HG03039 (cell line): ENCODE data around the gene SLC39A13.
A peak's percentile ranks its signal among the peaks of the same experiment; 100 is the strongest.

Experiments used
- ATAC-seq: cut with Tn5 transposase; IDR thresholded peaks from one replicate; pipeline ENCODE4 v1.9.1; 2021; ENCODE audit warnings: mild to moderate bottlenecking, moderate library complexity; ENCODE audit not compliant: unreplicated experiment

SLC39A13 gene

GRCh38 chr11:47418454-47419259 is 10.3 kb downstream of the SLC39A13 start:
- no peak for ATAC-seq

- ATAC-seq, result no peak
Observed at GRCh38 chr11:47425611-47426010, 17.2 kb downstream of the SLC39A13 start.

DNA sequence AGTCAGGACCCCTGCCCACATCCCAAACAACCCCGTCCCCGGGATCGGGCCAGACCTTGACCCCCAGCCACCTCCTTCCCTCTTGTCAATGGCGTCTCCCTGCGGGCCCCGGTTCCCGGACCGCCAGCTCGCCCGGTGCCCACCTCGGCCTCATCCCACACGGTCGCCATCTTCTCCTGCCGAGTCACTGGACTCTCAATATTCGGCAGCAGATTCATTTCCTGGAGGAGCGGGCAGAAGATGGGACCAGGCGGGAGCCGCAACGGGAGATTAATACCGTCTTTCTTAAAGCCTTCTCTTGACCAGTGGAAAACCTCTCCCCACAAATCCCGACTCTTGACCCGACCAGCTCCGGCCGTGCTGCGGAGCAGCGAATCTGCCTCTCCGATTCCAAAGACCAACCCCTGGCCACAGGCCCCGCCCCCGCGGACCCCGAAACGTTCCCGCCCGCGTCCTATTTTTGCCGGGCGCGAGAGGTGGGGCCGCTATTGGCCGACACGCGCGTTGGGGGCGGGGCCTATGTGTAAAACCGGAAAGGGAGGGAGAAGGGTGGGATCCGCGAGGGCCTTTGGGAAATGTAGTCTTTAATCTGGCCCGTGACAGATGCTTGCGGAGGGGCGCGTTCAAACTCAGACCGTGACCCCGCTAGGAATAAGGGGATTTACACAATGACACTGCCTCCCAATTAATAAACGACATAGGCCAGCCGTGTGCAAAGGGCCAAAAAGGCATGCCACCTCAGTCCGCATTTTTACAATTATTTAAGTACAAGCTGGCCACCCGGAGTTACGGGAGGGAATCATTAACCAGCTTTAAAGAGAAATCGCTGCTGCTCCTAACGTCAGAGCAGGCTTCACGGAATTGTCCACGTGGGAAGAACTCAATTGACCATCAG is 17.9 kb downstream of the SLC39A13 start, which contains the start of gene PSMC3:
TSS of gene PSMC3 (minus strand) at position 378 of the 895 bp plus-strand sequence. CDS start at position 218, 160 bp downstream.
- peak; percentile 91 for ATAC-seq

DNA sequence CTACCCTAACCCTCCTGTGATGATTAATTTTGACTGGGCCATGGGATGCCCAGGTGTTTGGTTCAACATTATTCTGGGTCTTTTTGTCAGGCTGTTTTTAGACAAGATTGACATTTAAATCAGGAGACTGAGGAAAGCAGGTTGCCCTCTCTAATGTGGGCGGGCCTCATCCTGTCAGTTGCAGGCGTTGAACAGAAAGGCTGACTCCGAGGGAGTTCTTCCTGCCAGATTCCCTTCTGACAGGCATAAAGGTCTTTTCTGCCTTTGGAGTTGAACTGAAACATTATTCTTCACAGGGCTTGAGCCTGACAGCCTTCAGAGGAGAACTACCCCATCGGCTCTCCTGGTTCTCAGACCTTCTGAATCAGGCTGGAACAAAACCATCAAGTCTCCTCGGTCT is 22.1 kb downstream of the SLC39A13 start:
- ATAC-seq, result no peak

GRCh38 chr11:47431356-47432083 is 23.1 kb downstream of the SLC39A13 start:
- ATAC-seq, result no peak

- no peak for ATAC-seq
Observed at GRCh38 chr11:47433157-47433556, 24.8 kb downstream of the SLC39A13 start.

GRCh38 chr11:47434011-47434786 is 25.8 kb downstream of the SLC39A13 start:
- no peak for ATAC-seq

DNA sequence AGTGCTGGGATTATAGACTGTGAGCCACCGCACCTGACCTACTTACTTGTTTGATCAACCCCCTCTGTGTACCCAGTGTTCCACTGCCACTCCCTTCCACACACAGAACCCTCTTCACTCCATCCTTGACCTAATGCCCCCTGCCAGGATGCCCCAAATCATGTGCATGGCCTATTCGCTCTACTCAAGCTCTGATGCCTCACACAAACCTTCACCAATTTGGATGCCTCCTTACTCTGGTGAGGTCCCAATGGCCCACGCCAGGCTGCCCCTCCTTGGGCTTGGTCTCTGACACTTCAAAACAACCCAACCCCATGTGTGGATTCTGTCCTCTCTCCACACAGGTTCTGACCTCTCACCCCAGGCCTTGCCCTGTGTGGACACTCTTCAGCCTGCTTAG is 27.3 kb downstream of the SLC39A13 start:
- no peak for ATAC-seq

DNA sequence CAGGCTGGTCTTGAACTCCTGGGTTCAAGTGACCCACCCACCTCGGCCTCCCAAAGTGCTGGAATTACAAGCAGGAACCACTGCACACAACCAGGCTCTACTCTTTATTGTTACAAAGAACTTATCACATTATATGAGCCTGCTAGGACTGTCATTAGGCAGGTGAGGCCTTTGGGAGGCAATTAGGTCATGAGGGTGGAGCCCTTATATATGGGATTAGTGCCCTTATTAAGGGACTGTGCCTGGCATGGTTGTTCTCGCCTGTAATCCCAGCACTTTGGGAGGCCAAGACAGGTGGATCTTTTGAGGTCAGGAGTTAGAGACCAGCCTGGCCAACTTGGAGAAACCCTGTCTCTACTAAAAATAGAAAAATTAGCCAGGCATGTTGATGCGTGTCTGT is 28.3 kb downstream of the SLC39A13 start:
- no peak for ATAC-seq

GRCh38 chr11:47437218-47437745 is 28.9 kb downstream of the SLC39A13 start:
- ATAC-seq, result no peak

- no peak for ATAC-seq
Observed at GRCh38 chr11:47437746-47438418, 29.5 kb downstream of the SLC39A13 start.

DNA sequence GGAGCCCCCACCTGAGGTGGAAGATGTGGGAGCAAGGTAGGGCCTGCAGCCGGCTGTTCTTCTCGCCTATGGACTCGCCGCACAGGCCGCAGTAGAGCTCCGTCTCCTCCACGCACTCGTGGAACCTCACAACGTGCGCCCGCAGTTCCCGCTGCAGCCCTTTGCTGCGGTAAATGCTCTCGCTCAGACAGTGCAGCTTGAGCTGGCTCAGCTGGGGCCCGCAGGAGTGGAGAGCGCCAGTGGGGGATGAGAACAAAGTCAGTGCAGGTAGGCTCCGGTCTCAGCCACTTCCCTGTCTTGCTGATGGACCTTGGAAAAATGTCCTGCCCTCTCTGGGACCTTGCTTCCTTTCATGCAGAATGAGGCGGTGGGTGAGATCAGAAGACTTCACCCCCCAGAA is 30.3 kb downstream of the SLC39A13 start:
- no peak for ATAC-seq

DNA sequence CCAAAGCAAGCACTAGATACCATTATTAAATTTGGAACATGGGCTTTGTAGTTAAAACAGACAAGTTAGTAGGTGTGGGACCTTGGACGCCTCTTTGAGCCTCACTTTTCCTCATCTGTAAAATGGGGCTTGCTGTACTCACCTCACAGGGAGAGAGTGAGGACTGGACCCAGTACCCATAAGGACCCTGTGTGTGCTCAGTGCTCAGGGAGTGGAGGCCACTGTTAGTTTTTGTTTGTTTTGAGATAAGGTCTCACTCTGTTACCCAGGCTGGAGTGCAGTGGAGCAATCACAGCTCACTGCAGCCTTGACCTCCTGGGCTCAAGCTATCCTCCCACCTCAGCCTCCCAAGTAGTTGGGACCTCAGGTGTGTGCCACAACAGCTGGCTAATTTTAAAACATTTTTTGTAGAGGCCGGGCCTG is 31.7 kb downstream of the SLC39A13 start:
- no peak for ATAC-seq

GRCh38 chr11:47441421-47441820 is 33.0 kb downstream of the SLC39A13 start:
- ATAC-seq, result no peak

DNA sequence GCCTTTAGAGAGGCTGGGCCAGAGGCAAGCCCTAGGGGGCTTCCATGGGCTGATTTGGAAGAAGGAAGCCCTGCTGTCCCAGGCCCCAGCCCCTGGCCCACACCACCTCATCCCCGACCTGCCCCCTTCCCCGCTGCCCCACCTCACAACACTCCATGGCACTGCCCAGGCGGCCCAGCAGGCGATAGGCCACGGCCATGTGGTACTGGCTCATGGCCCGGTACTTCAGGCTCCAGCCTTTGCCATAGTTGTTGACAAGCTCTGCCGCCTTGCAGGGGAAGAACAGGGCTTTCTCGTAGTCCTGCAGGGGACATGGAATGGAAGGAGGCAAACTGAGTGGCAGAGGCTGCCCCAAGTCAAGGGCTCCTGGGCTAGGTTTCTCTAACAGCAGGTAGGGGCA is 34.1 kb downstream of the SLC39A13 start:
- no peak for ATAC-seq

GRCh38 chr11:47443028-47443700 is 34.8 kb downstream of the SLC39A13 start:
- ATAC-seq, result no peak

- no peak for ATAC-seq
Observed at GRCh38 chr11:47443817-47444216, 35.4 kb downstream of the SLC39A13 start.

- ATAC-seq, result no peak
Observed at GRCh38 chr11:47445840-47446239, 37.5 kb downstream of the SLC39A13 start.

- no peak for ATAC-seq
Observed at GRCh38 chr11:47446833-47447232, 38.4 kb downstream of the SLC39A13 start.
